Natural killer cell (primary cell): Measurements from ENCODE around the gene STAT5B. TPM values are rescaled to one million over a fixed set of nuclear protein-coding genes. Genes with fewer than 3 reads are reported as not detected.

Experiments used
- ATAC-seq, 3 donors: fragments of 150-1000 bp in 2 of 3; fragments of 200-7000 bp in 1 of 3; cut with Tn5 transposase; 1 replicate in 1 of 3; 2 replicates in 2 of 3; pipeline ENCODE4 v1.10.0; 2021; ENCODE audit warnings: mild to moderate bottlenecking in 2 of 3, moderate library complexity in 2 of 3
- DNase-seq, 2 donors: peaks; one replicate each; pipeline versions ENCODE4 v3.0.0 to v3.0.0-alpha.2; 2013 to 2021; ENCODE audit warnings: mixed read lengths in 1 of 2
- H3K27ac ChIP-seq: one replicate; pipeline ENCODE4 v1.5.1; 2013; ENCODE audit warnings: mild to moderate bottlenecking, low read length
- H3K27me3 ChIP-seq: one replicate; pipeline ENCODE4 v1.6.1; 2013; ENCODE audit warnings: low read length; ENCODE audit not compliant: control insufficient read depth, insufficient read depth
- H3K36me3 ChIP-seq: one replicate; pipeline ENCODE4 v1.6.1; 2013; ENCODE audit warnings: low read length; ENCODE audit not compliant: control insufficient read depth, insufficient read depth
- H3K4me1 ChIP-seq: one replicate; pipeline ENCODE4 v1.6.1; 2013; ENCODE audit warnings: low read length; ENCODE audit not compliant: control insufficient read depth, insufficient read depth
- H3K4me3 ChIP-seq: one replicate; pipeline ENCODE4 v1.5.1; 2013; ENCODE audit warnings: low read length
- H3K9me3 ChIP-seq: one replicate; pipeline ENCODE4 v1.6.1; 2013; ENCODE audit warnings: low read length; ENCODE audit not compliant: control insufficient read depth, insufficient read depth
- H3K27ac Mint-ChIP-seq, 2 donors: one replicate each; pipeline ENCODE4 v1.8.0; 2022; ENCODE audit warnings: mild to moderate bottlenecking in 2 of 2, mixed read lengths in 2 of 2, moderate library complexity in 1 of 2
- H3K27me3 Mint-ChIP-seq, 2 donors: one replicate each; pipeline ENCODE4 v1.8.0; 2022; ENCODE audit warnings: low read depth in 2 of 2, mixed read lengths in 2 of 2
- H3K36me3 Mint-ChIP-seq: one replicate; pipeline ENCODE4 v1.8.0; 2022; ENCODE audit warnings: mixed read lengths
- H3K4me1 Mint-ChIP-seq, 2 donors: one replicate each; pipeline ENCODE4 v1.8.0; 2022; ENCODE audit warnings: mixed read lengths in 2 of 2
- H3K4me3 Mint-ChIP-seq: one replicate; pipeline ENCODE4 v1.8.0; 2022; ENCODE audit warnings: mild to moderate bottlenecking, moderate library complexity, mixed read lengths
- H3K9me3 Mint-ChIP-seq, 2 donors: one replicate each; pipeline ENCODE4 v1.8.0; 2022; ENCODE audit warnings: mixed read lengths in 2 of 2
- WGBS: methylation state at CpG from one replicate; pipeline ENCODE4 v1.1.7; 2013; ENCODE audit warnings: missing lambda C conversion rate; ENCODE audit not compliant: insufficient coverage; 5-methylcytosine and 5-hydroxymethylcytosine counted together
- intact Hi-C: fragments of 100-400 bp; cut with micrococcal nuclease; formaldehyde crosslinking; loops from one replicate; pipeline ENCODE4 v1.14.2; 2022
- total RNA-seq, 4 donors: library from RNA; stranded (reverse); fragments of 120-200 nt in 1 of 4; gene quantifications; one replicate each; pipeline versions ENCODE4 v1.2.3 to v1.2.4, GENCODE V29; 2013 to 2022
- TF ChIP-seq, protein P1 (sequence below): fragments of 200-600 bp; IDR thresholded peaks from one replicate; pipeline ENCODE4 v1.8.0; 2022; ENCODE audit warnings: antibody characterized with exemption

Gene STAT5B
- total RNA-seq, 3 donors from 2014 or later (not counting 1 experiment from before 2014, with no cell fraction given), result 79.9 to 112 (median 103) TPM

DNA sequence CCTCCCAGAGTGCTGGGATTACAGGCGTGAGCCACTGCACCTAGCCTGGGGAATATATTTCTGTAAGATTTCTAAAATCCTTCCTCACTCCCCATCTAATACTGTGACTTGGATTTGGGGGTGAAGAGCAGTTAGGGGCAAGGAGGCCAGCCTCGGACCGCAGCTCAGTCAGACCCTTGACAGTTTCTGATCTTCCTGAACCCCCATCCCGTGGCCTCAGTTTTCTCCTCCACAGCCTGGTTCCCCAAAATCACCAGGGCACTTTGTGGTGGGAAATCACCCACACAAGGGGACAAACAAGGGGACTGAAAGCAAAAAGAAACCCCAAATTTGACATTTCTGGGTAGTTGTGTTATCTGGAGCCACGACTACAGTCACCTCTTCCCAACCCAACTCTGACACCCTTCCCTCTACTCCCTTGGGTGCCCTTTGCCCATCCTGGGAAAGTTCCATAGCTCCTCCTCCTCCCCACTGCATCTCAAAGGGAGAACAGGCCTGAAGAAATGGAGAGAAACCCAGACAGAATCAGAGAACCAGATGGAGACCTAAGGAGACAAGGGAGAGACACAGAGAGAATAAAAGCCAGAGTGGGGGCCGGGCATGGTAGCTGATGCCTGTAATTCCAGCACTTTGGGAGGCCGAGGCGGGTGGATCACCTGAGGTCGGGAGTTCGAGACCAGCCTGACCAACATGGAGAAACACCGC, 9.3 kb upstream of the STAT5B start:
- TF ChIP-seq, protein P1, sequence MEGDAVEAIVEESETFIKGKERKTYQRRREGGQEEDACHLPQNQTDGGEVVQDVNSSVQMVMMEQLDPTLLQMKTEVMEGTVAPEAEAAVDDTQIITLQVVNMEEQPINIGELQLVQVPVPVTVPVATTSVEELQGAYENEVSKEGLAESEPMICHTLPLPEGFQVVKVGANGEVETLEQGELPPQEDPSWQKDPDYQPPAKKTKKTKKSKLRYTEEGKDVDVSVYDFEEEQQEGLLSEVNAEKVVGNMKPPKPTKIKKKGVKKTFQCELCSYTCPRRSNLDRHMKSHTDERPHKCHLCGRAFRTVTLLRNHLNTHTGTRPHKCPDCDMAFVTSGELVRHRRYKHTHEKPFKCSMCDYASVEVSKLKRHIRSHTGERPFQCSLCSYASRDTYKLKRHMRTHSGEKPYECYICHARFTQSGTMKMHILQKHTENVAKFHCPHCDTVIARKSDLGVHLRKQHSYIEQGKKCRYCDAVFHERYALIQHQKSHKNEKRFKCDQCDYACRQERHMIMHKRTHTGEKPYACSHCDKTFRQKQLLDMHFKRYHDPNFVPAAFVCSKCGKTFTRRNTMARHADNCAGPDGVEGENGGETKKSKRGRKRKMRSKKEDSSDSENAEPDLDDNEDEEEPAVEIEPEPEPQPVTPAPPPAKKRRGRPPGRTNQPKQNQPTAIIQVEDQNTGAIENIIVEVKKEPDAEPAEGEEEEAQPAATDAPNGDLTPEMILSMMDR, result no peak
- Histone ChIP-seq H3K4me1 (peaks cover 39% of the 10 kb centered on the region), H3K27ac (no peak overlapping the region), H3K4me3 (no peak overlapping the region), H3K36me3 (no peaks in the 10 kb centered on the region), H3K9me3 (no peaks in the 10 kb centered on the region), H3K27me3 (no peaks in the 10 kb centered on the region)
- whole genome bisulfite sequencing, result 98% methylated on average over 10 of the region's 11 CpGs
- ATAC-seq (no peak), DNase-seq (no peak)
- intact Hi-C loops, result loop anchor here (2.0 to 5.0 kb wide), 2 partner anchors 13 to 103 kb away; partner anchors contain the start of gene KCNH4
- Mint-ChIP-seq H3K9me3 (no peaks in the 10 kb centered on the region), H3K4me3 (no peak overlapping the region), H3K4me1 (peaks cover 31 to 34% of the 10 kb centered on the region in 2 donors), H3K36me3 (no peaks in the 10 kb centered on the region), H3K27me3 (no peaks in the 10 kb centered on the region), H3K27ac (peak overlapping the region in 1 of 2 donors; percentile 47)

DNA sequence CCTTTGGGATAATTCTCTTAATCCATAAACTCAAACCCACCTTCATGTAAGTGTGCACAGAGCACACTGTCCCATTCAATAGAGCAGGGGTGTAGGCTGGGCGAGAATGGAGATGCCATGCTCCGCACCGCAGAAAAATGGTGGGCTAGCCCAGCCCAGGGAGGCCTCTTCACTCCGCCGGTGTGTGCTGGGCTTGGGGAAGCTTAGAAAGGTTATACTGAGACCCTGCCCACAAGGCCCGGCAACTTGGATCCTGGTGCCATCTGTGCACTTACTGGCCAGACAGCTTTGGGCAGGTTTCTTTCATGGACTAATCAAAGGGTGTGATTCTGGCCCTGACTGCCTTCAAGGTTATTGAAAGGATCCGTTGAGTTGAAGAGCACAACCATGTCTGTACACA, 8.4 kb upstream of the STAT5B start:
- Mint-ChIP-seq H3K9me3 (no peaks in the 10 kb centered on the region), H3K4me3 (peak overlapping the region; percentile 21), H3K27me3 (no peaks in the 10 kb centered on the region), H3K27ac (no peak overlapping the region), H3K4me1 (peaks cover 21 to 24% of the 10 kb centered on the region in 2 donors), H3K36me3 (no peaks in the 10 kb centered on the region)
- Histone ChIP-seq H3K36me3 (no peaks in the 10 kb centered on the region), H3K27ac (no peak overlapping the region), H3K9me3 (no peaks in the 10 kb centered on the region), H3K27me3 (no peaks in the 10 kb centered on the region), H3K4me3 (no peak overlapping the region), H3K4me1 (peaks cover 29% of the 10 kb centered on the region)
- intact Hi-C loops, result no loop called here
- WGBS, result 99% methylated on average over 7 of the region's 7 CpGs
- DNase-seq (no peak), ATAC-seq (no peak)
- TF ChIP-seq, protein P1, result no peak

- TF ChIP-seq, protein P1, result no peak
- Histone ChIP-seq H3K4me3 (no peak overlapping the region), H3K27ac (no peak overlapping the region), H3K36me3 (no peaks in the 10 kb centered on the region), H3K9me3 (no peaks in the 10 kb centered on the region), H3K4me1 (peaks cover 24% of the 10 kb centered on the region), H3K27me3 (no peaks in the 10 kb centered on the region)
- H3K36me3 Mint-ChIP-seq, result no peaks in the 10 kb centered on the region
- no peak for DNase-seq
- ATAC-seq, result no peak
- 87% methylated on average over 5 of the region's 5 CpGs for WGBS
- H3K9me3 Mint-ChIP-seq, result no peaks in the 10 kb centered on the region
- H3K4me3 Mint-ChIP-seq, result no peak overlapping the region
- H3K27me3 Mint-ChIP-seq, result no peaks in the 10 kb centered on the region
- peaks cover 16 to 19% of the 10 kb centered on the region in 2 donors for H3K4me1 Mint-ChIP-seq
- H3K27ac Mint-ChIP-seq, result no peak overlapping the region
- intact Hi-C loops, result no loop called here
Observed at GRCh38 chr17:42284024-42284369, 7.8 kb upstream of the STAT5B start.
